GM21723 (cell line): Measurements from ENCODE around the gene VEGFB.

ENCODE experiments used
- ATAC-seq: cut with Tn5 transposase; IDR thresholded peaks from one replicate; pipeline ENCODE4 v1.9.1; 2021; ENCODE audit warnings: mild to moderate bottlenecking, moderate library complexity; ENCODE audit not compliant: unreplicated experiment

Gene VEGFB

GRCh38 chr11:64258946-64259532 is 24.7 kb downstream of the VEGFB start:
- no peak for ATAC-seq

DNA sequence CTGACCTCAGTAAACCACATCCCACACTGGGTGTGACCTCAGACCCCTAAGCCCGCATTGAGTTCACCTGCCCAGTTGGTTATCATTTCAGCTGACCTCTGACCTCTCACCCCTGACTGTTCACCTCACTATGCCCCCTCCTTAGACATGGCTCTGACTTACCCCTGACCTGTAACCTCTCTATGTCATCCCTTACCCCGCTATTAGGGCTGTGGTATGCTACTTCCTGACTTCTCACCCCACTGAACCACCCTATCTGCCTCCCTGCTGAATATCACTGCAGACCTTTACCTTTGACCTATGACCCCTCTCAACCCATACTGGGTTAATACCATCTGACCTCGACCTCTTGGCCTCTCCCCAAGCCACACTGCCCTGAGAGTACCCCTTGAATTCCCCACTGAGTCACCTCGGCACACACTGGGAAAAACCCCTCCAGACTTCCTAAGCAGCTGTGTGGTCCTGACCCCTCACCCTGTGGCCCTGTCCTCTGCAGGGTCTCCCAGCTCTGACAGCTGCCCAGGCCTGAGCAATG is 25.2 kb downstream of the VEGFB start:
- no peak for ATAC-seq

- ATAC-seq, result no peak
Measured at GRCh38 chr11:64260147-64260708, 25.8 kb downstream of the VEGFB start.

DNA sequence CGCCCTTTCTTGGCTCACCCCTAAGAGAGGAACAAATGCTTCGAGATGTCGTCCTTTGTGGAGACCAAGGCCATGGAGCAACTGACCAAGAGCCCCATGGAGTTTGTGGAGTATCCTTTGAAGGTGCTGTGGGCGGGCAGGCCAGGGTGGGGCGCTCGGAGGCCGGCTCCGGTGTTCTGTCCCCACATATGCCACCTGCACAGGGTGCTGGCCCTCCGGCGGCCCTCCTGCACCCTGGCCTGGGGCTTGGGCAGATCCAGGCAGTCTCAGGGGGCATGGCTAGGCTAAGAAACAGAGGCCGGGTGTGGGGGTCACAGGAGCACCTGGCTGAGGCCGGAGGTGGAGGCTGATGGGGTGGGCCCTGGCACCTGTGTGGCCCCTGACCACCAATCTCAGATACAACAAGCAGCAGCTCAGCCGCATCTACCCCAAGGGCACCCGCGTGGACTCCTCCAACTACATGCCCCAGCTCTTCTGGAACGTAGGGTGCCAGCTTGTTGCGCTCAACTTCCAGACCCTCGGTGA is 27.2 kb downstream of the VEGFB start:
- no peak for ATAC-seq

DNA sequence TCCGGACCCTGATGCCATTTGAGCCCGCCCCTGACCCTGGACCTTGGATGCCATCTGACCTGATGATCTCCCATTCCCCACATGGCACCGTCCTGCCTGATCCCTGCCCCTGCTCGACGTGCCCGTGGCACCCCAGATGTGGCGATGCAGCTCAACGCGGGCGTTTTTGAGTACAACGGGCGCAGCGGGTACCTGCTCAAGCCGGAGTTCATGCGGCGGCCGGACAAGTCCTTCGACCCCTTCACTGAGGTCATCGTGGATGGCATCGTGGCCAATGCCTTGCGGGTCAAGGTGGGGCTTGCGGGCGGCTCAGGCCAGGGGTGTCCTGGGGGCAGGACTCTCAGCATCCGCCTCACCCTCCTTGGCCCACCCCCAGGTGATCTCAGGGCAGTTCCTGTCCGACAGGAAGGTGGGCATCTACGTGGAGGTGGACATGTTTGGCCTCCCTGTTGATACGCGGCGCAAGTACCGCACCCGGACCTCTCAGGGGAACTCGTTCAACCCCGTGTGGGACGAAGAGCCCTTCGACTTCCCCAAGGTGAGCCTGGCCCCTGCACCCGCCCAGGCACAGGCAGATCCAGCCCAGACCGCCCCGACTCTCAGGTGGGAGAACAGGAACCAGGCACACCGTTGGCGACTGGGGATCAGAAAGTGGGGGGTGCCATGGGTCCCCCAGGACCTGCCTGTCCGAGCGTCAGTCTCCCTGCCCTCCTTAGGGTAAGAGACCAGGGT is 28.1 kb downstream of the VEGFB start:
- ATAC-seq, result no peak

- ATAC-seq, result no peak
Measured at GRCh38 chr11:64263021-64263946, 28.9 kb downstream of the VEGFB start.

DNA sequence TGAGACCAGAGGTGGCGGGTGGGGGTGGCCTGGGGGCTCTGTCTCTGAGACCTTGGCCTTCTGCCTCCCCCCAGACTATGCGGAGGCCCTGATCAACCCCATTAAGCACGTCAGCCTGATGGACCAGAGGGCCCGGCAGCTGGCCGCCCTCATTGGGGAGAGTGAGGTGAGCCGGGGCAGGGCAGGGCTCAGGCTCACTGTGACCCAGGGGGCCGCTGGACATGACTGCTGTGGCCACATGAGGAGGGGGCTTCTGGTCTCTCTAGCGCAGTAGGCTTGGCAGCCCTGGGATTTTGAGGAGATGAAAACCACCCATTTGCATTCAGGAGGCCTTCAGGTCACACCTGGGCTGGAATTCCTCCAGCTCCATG is 29.5 kb downstream of the VEGFB start:
- no peak for ATAC-seq

GRCh38 chr11:64264371-64264852 is 30.0 kb downstream of the VEGFB start:
- no peak for ATAC-seq

DNA sequence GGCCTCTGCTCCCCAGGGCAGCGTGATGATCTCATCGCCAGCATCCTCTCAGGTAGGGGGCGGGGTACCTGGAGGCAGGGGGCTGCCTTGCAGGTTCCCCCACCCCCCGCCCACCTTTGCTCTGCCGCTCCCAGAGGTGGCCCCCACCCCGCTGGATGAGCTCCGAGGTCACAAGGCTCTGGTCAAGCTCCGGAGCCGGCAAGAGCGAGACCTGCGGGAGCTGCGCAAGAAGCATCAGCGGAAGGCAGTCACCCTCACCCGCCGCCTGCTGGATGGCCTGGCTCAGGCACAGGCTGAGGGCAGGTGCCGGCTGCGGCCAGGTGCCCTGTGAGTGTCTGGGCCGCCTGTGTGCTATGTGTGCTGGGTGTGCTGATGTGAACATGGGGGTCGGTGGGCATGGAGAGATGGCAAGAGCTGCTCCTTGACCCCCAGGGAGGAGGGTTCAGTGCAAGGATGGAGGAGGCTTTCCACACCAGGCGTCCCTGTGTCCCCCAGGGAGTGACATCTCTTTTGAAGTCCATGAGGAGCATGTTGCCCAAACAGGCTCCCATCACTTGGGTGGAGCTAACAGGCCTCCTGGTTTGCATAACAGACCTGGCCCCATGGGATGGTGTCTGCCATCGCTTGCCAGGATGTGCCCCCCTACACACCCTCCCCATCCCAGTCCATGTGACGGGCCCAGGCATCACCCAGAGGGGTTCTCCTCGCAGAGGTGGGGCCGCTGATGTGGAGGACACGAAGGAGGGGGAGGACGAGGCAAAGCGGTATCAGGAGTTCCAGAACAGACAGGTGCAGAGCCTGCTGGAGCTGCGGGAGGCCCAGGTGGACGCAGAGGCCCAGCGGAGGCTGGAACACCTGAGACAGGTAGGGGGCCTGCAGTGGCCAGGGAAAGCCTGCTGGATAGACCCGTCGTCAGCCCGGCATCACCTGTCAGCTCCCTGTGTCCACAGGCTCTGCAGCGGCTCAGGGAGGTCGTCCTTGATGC is 31.1 kb downstream of the VEGFB start:
- ATAC-seq, result no peak

GRCh38 chr11:64266339-64266738 is 32.0 kb downstream of the VEGFB start:
- ATAC-seq, result no peak

- ATAC-seq, result no peak
Measured at GRCh38 chr11:64267207-64267945, 33.0 kb downstream of the VEGFB start.

- ATAC-seq, result no peak
Measured at GRCh38 chr11:64268025-64268892, 33.9 kb downstream of the VEGFB start.

DNA sequence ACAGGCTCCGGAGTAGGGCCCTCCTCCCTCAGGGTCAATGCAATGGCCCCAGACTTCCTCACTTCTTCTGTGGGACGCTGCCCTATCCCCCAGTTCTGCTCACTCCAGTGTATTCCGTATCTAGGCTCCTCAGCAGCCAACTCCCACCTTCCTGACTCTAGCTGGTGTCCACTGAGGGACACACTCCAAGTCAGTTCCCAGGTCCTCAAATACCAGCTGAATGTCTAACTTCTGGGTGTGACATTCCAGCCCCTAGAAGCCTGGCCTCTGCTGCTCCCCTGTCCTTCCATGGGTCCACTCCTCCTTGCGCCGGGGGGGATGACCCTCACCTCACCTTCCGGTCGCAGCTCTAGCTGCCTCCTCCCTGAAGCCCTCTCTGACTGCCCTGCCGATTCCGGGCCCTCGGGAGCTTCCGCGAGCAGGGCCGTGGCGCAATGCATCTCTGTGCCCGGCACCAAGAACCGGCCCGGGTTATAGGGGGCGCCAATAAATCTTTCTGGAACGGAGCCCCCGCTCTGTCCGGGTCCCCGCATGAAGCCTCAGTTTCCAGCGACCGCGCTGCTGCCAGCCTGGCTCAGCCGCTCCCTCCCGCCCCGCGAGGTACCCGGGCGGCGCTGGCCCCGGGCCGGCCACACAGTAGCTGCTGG is 34.6 kb downstream of the VEGFB start:
- peak; percentile 14 for ATAC-seq

- peak; percentile 70 for ATAC-seq
Measured at GRCh38 chr11:64269540-64270220, 35.3 kb downstream of the VEGFB start.

DNA sequence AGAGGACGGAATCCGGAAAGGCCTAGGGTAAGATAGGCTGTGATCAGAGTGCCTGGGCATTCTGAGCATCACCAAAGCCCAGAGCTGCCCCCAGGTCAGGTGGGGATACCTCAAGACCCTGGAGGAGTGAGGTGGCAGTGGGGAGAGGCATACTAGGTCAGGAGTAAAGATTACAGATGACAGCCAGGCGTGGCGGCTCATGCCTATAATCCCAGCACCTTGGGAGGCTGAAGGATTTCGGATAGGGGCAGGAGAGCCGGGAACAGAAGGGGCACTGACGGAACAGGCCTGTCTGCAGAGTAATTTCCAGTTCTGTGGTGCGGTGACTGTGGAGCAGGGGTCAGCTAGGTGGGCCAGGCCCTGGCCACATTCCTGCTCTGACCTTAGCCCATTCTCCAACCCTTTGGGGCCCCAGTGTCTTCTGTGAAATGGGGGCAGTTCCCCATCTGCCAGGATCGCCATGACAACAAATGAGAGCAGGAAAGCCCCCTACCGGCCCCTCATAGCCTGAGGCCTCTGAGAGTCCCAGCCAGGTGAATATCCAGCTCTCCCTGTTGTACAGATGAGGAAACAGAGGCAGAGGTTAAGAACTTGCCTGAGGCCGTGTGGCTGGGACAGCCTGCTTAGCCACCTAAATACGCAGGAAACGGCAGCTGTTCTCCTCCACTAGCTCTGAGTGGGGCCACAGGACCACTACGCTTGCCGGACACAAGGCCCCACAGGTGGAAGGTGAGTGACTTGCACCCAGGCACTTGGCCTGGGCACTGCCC is 40.8 kb downstream of the VEGFB start:
- ATAC-seq, result no peak

- ATAC-seq, result no peak
Measured at GRCh38 chr11:64275841-64276240, 41.5 kb downstream of the VEGFB start.
